GM19395 (cell line): Measurements from ENCODE around the gene ENTPD8.
"Not testable (repeated sequence)": the region's sequence is repeated elsewhere in the genome, so short reads cannot be mapped to it uniquely, and the experiment has no call there.

ENCODE experiments used
- ATAC-seq: cut with Tn5 transposase; IDR thresholded peaks from one replicate; pipeline ENCODE4 v1.9.1; 2021; ENCODE audit warnings: mild to moderate bottlenecking, moderate library complexity; ENCODE audit not compliant: unreplicated experiment

The ENTPD8 gene

GRCh38 chr9:137459601-137460362 lies 18.6 kb upstream of the ENTPD8 start:
- ATAC-seq, result no peak

DNA sequence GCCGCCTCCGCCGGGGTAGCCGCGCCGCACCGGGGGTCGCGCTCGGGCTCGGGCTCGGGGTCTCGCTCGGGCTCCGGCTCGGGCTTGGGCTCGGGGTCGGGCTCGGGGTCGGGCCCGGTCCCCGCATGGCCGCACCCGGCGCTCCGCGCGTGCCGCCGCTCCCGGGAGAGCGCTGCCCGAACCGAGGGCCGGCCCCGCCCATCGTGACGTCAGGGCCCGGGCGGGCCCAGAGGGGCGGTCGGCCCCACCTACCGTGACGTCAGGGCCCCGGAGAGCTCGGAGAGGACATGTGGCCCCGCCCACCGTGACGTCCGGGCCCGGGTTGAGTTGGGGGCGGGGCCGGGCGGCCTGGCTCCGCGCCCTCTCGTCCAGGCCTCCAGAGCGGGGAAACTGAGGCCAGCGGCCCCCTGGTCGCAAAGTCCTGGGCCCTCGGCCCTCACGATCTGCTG lies 18.0 kb upstream of the ENTPD8 start, which contains the start of gene NSMF:
Gene NSMF (minus strand): TSS at position 183 of the 449 bp plus-strand sequence. CDS start 232 bp downstream, outside the sequence.
- peak; percentile 43 for ATAC-seq

DNA sequence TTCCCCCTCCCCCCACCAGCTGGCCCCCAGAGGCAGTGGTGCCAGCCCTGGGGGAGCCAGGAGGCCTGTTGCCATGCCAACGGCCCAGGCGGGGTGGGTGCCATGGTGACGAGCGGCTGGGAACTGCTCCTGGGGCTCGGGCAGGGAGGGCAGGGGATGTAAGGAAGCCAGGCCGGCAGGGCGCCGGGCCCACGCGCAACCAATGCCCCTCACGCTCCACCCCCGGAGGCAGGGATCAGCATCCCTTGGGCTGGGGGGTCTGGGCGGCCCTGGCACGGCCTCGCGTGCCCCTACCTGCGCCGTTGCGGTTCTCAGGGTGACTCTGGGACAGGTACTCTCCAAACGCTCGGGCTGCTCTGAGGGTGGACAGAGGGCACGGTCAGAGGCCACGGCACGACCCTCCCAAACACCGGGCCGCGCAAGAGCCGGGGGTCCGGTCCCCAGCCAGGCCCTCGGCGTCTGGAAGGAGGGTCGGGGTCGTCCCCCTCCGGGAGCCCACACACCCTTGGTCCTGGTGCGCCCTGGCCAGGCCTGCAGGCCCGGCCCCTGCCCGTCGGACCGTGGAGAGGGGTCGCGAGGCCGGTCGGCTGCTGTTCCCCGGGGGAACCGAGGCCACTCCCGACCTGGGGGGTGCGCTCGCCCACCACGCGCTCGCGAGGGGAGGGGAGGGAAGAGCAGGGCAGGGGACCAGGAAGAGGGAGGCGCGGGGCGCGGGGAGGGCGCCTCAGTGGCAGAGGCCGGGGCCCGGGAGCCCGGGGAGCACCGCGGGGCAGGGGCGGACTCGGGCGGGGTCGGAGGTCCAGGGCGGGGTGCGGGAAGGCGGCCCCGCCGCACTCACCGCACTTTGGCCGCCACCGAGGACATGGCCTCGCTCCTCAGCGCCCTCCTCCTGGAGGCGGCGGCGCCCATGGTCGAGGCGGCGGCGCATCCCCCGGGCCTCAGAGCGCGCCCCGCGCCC lies 17.3 kb upstream of the ENTPD8 start:
- no peak for ATAC-seq

DNA sequence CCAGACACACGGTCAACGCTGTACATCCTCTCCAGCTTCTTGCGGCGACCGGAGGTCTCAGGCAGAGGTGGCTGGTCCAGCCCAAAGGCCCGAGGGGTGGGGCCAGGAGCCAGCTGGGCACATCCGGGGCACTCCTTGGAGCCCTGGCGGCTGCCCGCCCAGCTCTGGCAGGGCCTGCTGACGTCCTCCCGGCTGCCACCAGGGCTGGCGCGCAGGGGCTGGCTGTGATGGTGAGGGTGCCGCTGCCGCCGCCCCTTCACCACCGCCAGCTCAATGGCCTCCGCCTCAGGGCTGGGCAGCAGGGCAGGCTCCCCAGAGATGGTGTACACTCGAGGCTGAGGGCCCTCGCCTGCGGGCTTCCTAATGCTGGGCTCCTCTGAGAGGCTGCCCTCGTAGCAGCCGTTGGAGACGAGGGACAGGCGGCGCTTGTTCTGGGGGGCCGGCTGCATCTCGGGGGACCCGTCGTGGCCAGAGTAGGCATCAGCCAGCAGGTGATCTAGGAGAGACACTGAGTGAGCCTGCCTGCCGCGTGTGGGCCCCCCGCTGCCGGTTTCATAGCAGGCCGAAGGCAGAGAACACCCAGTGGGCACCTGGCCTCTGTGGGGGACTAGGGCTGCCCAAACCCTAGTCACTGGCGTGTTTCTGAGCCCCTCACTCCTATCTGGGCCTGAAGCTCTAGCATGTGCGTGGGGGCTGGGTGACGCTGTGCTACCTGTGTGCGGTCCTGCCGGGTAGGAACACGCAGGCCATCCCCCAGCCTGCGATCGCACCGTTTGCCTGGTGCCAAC lies 16.4 kb upstream of the ENTPD8 start:
- no peak for ATAC-seq

GRCh38 chr9:137456864-137457405 lies 15.8 kb upstream of the ENTPD8 start:
- no peak for ATAC-seq

GRCh38 chr9:137456061-137456863 lies 15.1 kb upstream of the ENTPD8 start:
- no peak for ATAC-seq

GRCh38 chr9:137455359-137455991 lies 14.3 kb upstream of the ENTPD8 start:
- ATAC-seq, result no peak

DNA sequence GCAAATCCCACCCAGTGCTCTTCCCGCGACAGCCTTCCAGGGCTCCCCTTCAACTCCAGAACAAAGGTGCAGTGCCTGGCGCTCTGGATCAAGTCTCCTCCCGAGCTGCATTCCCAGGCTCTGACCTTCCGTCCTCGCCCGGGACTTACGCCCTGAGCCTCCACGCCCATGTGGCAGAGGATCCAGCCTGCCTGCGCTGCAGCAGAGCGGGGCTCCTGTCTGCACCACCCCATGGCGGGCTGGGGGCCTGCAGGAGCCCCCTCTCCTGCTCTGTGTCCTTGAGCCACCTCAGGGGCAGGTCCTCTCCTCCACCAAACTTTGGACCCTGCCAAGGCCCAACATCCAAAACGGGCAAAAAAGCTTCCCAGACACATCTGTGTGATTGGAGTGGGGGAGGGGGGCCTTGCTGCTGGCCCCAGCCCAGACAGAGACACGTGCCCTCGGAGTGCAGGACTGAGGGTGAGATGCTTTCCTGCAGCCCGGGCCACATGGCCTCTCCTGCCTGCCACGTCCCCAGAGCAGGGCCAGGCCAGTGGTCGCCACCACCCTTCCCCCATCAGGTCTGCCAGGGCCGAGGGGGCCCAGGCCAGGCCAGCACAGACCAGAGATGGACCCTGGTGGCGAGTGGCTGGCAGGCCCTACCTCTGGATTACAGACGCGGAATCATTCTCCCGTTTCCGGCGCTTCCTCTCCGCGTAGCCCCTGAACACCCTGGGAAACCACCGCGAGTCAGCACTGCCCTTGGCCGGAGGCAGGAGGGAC lies 13.6 kb upstream of the ENTPD8 start:
- no peak for ATAC-seq

DNA sequence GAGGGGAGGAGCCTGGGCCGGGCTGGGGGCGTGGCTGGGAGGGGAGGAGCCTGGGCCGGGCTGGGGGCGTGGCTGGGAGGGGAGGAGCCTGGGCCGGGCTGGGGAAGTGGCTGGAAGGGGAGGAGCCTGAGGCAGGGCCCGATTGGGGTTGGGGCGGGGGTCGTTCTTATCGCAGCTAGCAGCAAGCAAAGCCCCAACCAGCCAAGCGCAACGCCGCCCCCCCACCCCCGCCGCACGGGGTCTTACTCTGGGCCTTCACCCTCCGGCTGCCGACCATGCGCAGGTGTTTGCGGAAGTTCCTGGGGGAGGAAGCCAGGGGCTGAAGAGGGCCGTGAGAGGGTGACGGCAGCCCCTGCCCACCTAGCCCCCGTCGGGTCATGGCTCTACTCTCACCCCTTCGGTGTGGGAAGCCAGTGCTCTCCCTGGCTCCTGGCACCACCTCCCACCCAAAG lies 13.0 kb upstream of the ENTPD8 start:
- ATAC-seq, result peak; percentile 47

- ATAC-seq, result peak; percentile 66
These were observed 12.5 kb upstream of the ENTPD8 start for GRCh38 chr9:137453643-137454081.

- ATAC-seq, result no peak
These were observed 11.8 kb upstream of the ENTPD8 start for GRCh38 chr9:137452761-137453642.

DNA sequence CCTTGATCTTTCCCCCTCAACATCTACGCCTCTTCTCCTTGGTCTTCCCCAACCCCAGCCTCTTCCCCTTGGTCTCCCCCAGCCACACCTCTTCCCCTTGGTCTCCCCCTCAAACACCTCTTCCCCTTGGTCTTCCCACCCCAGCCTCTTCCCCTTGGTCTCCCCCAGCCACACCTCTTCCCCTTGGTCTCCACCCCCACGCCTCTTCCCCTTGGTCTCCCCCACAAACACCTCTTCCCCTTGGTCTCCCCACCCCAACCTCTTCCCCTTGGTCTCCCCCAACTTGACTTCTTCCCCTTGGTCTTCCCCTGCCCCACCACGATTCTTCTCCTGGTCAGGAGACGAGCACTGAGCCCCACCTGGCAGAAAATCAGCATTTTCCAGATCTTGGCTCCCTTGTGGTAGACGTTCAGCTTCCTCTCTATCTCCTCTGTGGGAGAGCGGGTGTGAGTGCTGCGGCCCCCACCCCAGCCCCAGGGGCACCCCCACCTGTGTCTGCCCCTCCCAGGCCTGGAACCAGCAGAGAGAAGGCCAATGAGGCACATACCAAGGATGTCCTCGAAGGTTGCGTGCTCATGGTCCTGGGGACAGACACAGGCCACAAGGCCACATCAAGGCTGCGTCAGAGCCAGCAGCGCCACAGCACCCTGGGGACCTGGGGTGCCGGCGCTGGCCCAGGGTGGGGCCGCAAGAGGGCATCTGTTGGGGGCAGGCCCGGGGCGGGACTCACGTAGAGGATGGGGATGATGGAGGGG lies 11.0 kb upstream of the ENTPD8 start:
- no peak for ATAC-seq

DNA sequence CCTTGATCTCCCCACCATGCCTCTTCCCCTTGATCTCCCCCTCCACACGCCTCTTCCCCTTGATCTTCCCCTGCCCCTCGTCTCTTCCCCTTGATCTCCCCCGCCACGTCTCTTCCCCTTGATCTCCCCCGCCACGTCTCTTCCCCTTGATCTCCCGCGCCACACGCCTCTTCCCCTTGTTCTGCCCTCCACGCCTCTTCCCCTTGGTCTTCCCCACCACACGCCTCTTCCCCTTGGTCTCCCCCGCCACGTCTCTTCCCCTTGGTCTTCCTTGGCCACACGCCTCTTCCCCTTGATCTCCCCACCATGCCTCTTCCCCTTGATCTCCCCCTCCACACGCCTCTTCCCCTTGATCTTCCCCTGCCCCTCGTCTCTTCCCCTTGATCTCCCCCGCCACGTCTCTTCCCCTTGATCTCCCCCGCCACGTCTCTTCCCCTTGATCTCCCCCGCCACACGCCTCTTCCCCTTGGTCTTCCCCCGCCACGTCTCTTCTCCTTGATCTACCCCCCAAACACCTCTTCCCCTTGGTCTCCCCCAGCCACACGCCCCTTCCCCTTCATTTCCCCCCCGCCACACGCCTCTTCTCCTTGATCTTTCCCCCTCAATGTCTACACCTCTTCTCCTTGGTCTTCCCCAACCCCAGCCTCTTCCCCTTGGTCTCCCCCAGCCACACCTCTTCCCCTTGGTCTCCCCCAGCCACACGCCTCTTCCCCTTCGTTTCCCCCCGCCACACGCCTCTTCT lies 10.3 kb upstream of the ENTPD8 start:
- ATAC-seq, result not testable (repeated sequence)

- ATAC-seq, result not testable (repeated sequence)
These were observed 9.5 kb upstream of the ENTPD8 start for GRCh38 chr9:137450539-137451222.

GRCh38 chr9:137449931-137450538 lies 8.9 kb upstream of the ENTPD8 start:
- ATAC-seq, result no peak
